Retinal pigment epithelial cell (primary cell): Measurements from ENCODE around the gene UPK1A.
"Not testable (repeated sequence)": the region's sequence is repeated elsewhere in the genome, so short reads cannot be mapped to it uniquely, and the experiment has no call there.

Experiments used
- DNase-seq: peaks from one replicate; pipeline ENCODE4 v3.0.0-alpha.2; 2010; ENCODE audit warnings: low read depth
- H3K4me3 ChIP-seq: 2 replicates; pipeline ENCODE4 v1.5.1; 2011; ENCODE audit warnings: mild to moderate bottlenecking, low read length, control low read depth, moderate library complexity
- TF ChIP-seq, protein P1 (sequence below): conservative IDR thresholded peaks from 2 replicates; pipeline ENCODE4 v1.5.1; 2011; ENCODE audit warnings: low read depth, low read length, control low read depth, inconsistent platforms

Gene UPK1A

DNA sequence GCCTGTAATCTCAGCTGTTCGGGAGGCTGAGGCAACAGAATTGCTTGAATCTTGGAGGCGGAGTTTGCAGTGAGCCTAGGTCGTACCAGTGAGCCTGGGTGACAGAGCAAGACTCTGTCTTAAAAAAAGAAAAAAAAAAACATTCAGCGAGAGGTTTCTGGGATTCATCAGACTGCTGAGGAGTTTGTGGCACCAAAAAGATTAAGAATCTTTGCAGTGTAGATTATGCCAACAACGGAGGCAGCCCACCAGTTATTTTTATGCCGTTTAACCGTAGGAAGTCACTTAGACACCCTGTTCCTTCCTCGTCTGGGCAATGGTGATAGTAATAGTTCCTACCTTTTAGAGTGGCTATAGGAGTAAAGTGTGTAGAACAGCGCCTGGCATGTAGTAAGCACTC lies 15.7 kb upstream of the UPK1A start:
- no peak overlapping the region for H3K4me3 ChIP-seq
- TF ChIP-seq, protein P1, sequence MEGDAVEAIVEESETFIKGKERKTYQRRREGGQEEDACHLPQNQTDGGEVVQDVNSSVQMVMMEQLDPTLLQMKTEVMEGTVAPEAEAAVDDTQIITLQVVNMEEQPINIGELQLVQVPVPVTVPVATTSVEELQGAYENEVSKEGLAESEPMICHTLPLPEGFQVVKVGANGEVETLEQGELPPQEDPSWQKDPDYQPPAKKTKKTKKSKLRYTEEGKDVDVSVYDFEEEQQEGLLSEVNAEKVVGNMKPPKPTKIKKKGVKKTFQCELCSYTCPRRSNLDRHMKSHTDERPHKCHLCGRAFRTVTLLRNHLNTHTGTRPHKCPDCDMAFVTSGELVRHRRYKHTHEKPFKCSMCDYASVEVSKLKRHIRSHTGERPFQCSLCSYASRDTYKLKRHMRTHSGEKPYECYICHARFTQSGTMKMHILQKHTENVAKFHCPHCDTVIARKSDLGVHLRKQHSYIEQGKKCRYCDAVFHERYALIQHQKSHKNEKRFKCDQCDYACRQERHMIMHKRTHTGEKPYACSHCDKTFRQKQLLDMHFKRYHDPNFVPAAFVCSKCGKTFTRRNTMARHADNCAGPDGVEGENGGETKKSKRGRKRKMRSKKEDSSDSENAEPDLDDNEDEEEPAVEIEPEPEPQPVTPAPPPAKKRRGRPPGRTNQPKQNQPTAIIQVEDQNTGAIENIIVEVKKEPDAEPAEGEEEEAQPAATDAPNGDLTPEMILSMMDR, result no peak
- no peak for DNase-seq

DNA sequence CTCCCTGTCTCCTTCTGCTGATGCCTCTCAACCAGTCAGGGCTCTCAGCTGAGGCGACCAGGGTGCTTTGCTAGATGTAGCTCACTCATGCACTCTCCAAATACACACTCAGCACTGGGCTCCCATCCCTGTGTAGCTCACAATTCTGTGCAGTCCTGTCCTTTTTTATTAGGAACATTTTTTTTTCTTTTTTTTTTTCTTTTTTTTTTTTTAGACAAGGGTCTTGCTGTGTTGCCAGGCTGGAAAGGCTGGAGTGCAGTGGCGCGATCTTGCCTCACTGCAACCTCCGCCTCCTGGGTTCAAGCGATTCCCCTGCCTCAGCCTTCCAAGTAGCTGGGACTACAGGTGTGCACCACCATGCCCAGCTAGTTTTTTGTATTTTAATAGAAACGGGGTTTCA lies 11.5 kb upstream of the UPK1A start:
- not testable (repeated sequence) for DNase-seq, H3K4me3 ChIP-seq

DNA sequence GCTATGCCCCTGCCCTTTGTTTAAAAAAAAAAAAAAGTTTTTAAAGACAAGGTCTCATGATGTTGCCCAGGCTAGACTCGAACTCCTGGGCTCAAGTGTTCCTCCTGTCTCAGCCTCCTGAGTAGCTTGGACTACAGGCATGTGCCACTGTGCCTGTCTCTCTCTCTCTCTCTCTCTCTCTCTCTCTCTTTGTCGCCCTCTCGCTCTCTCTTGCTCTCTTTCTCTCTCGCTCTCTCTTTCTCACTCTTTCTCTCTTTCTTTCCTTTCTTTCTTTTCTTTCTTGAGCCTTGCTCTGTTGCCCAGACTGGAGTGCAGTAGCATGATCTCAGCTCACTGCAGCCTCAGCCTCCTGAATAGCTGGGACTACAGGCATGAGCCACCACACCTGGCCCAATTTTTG lies 10.7 kb upstream of the UPK1A start:
- no peak overlapping the region for H3K4me3 ChIP-seq
- DNase-seq, result no peak
- TF ChIP-seq, protein P1, result no peak

DNA sequence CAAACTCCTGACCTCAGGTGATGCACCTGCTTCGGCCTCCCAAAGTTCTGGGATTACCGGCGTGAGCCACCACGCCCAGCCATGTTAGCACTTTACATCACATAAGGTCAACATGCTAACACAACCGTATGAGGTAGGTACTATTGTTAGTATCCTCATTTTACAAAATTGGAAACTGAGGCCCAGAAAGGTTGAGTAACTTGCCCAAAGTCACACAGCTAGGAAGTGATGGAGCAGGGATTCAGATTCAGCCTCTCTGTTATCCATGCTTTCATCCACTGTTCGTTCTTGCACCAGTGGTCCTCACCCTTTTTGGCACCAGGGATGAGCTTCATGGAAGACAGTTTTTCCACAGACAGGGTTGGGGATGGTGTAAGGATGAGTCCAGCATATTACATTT lies 9.6 kb upstream of the UPK1A start:
- TF ChIP-seq, protein P1, result no peak
- DNase-seq, result no peak
- H3K4me3 ChIP-seq, result no peak overlapping the region

DNA sequence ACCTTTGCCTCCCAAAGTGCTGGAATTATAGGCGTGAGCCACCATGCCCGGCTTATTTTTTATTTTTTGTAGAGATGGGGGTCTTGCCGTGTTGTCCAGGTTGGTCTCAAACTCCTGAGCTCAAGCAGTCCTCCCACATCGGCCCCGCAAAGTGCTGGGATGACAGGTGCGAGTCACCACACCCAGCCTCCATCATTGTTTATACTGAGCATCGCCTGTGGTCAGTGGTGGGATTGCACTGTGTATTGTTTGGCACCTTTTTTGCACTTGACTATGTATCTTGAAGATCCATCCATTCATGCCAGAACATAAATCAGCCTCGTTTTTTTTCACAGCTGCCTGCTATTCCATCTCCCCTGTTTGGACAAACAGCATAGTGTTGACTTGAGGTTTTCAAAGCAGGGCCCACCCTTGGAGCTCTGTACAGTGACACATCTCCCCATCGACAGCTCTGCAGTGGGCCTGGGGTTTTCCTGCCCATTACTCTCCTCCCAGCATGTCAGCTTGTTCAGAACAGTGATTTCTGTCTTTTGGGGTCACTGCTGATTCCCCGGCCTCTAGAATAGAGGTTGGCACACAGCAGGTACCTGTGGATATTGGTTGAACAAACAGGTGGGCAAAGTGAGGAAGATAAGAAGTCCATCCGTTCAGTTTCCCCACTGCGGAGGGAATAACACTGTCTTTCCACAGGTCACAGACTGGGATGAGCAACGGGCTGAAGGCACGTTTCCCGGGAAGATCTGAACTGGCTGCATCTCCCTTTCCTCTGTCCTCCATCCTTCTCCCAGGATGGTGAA lies 8.2 kb upstream of the UPK1A start:
- TF ChIP-seq, protein P1, result peak; percentile 24
- no peak overlapping the region for H3K4me3 ChIP-seq
- DNase-seq, result no peak

DNA sequence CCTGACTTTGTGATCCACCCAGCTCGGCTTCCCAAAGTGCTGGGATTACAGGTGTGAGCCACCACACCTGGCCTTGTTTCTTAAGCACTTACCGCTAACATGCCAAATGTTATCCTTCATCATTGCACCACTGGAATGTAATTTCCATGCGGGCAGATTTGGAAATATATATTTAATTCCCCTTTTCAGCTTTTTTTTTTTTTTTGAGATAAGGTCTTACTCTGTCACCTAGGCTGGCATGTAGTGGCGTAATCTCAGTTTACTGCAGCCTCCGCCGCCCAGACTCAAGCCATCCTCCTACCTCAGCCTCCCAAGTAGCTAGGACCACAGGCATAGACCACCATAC lies 4.3 kb upstream of the UPK1A start:
- TF ChIP-seq, protein P1, result no peak
- no peak for DNase-seq
- no peak overlapping the region for H3K4me3 ChIP-seq

GRCh38 chr19:35663981-35664380 lies 2.3 kb upstream of the UPK1A start:
- no peak overlapping the region for H3K4me3 ChIP-seq
- TF ChIP-seq, protein P1, result no peak
- DNase-seq, result no peak

- no peak for DNase-seq
- TF ChIP-seq, protein P1, result no peak
- no peak overlapping the region for H3K4me3 ChIP-seq
Measured at GRCh38 chr19:35665157-35665556, 1.2 kb upstream of the UPK1A start.
